AG08396 (cell line): Measurements from ENCODE around the gene LSM3.

Source experiments
- DNase-seq: peaks from one replicate; pipeline ENCODE4 v3.0.0; 2012; ENCODE audit warnings: low spot score, mixed read lengths

The LSM3 gene

GRCh38 chr3:14178247-14179113, at the start of gene LSM3, which contains the start of gene XPC:
TSS of gene LSM3 (plus strand) at chr3:14178817. CDS start at chr3:14178861, 44 bp downstream.
TSS of gene XPC (minus strand) at chr3:14178601. CDS start at chr3:14178568, 33 bp downstream.
- DNase-seq = peak; percentile 96

DNA sequence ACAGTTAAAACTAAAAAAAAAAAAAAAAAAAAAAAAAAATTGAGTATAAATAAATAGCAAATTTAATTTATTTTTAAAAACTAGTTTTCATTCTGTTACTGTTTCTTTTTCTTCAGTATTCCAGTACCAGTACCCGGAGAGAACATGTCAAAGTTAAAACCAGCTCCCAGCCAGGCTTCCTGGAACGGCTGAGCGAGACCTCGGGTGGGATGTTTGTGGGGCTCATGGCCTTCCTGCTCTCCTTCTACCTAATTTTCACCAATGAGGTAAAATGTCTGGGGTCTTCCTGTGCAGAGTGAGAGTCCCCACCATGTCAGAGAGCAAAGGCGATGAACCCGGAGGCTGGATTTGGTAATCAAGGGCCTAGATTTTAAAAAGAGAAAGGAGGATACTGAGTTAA, 49.3 kb upstream of the LSM3 start:
- DNase-seq = no peak

DNA sequence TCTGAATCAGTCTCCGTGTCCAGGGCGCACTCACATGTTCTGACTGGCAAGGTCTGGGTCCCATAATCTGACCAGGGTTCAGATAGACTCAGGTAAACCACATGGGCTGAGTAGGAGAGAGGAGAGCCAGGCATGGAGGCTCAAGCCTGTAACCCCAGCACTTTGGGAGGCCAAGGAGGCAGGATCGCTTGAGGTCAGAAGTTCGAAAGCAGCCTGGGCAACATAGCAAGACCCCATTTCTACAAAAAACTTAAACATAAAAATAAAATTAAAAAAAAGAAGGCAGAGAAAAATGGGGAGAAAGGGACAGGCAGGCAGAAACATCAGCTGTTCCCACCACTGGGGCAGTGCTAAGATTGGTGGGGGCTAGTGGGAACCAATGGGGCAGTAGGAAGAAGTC, 48.4 kb upstream of the LSM3 start:
- DNase-seq = no peak

- no peak for DNase-seq
Measured at GRCh38 chr3:14130707-14131106, 47.9 kb upstream of the LSM3 start.

- no peak for DNase-seq
Measured at GRCh38 chr3:14131134-14131533, 47.5 kb upstream of the LSM3 start.

DNA sequence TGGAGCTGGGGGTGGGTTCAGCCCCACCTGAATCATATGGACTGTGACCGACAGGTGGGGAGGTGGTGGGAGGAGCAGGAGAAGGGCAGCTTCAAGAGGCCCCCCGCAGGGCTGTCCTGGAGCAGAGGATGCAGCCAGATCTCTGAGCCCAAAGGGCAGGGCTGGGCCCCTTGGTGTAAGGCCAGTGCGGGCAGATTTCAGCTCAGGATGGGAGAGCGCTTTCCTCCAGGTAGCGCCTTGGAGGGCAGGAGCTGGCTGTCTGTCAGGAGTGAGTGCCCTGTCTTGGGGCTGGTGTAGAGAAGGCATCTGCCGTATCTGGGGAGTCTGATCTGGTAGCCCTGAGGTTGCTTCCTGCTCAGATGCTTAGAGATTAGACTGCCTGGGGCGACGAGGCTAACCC, 46.5 kb upstream of the LSM3 start:
- no peak for DNase-seq

- no peak for DNase-seq
Measured at GRCh38 chr3:14132689-14133088, 45.9 kb upstream of the LSM3 start.

DNA sequence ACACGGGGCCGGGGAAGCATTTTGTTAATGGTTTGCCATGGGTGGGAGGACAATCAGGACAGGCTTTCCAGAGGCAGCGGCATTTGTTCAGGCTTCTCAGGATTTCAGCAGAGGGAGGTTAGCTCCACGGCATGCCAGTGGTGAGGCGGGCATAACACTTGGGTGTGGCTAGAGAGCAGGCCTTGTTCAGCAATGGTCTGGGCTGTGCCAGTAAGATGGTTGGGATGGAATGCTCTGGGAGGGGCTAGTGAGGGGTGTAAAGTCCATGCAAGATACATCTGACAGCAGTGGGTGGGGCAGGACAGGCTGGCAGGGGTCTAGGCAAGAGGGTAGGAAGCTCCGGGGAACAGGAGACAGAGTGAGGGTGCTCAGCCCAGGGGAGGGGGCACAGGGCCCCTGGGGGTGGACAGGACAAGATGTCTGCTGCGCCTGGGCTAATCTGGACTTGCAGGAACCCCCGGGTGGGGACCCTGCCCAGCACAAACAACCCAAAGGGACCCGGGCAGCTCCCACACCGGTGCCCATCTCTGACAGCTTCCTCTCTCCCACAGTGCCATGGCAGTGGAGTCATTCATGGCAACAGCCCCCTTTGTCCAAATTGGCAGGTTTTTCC, 45.3 kb upstream of the LSM3 start:
- DNase-seq = no peak

DNA sequence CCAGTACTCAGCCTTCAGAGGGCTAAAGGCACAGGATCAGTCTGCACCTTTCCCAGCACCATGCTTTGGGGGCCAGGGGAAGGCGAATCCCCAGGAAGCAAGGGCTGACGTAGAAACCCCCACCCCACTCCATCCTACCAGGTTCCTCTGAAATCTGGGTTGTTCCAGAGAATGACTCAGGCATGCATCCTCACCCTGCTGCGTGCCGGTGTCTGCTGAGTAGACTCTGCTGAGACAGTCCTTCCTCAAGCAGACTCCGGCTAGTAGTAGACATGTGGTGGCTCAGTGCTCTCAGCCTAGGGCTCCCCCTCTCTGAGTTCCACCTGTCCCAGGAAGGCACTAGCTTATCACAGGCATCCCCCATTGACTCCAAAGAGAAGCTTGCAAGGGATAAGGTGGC, 44.7 kb upstream of the LSM3 start:
- no peak for DNase-seq

DNA sequence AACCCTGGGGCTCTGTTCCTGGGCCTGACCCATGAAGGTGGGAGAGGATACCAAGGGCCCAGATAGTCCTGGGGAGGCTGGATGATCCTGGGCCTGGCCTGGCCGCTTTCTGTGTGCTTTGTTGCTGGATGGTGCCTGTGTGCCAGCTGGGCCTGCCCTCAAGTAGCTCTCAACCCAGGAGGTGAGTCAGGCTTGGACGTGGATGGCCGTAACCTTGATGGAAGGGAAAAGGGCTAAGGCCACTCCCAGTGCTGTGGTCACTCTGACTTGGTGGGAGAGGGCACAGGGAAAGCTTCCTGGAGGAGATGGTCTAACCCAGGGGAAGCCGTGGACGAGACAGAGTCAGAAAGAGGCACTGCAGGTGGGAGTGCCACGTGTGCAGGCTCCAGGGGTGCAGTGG, 44.3 kb upstream of the LSM3 start:
- DNase-seq = no peak

- no peak for DNase-seq
Measured at GRCh38 chr3:14135581-14135980, 43.0 kb upstream of the LSM3 start.

- no peak for DNase-seq
Measured at GRCh38 chr3:14137004-14137403, 41.6 kb upstream of the LSM3 start.

GRCh38 chr3:14137445-14137844, 41.2 kb upstream of the LSM3 start:
- DNase-seq = no peak

GRCh38 chr3:14138109-14138877, 40.3 kb upstream of the LSM3 start:
- no peak for DNase-seq

GRCh38 chr3:14138878-14139655, 39.5 kb upstream of the LSM3 start:
- no peak for DNase-seq

DNA sequence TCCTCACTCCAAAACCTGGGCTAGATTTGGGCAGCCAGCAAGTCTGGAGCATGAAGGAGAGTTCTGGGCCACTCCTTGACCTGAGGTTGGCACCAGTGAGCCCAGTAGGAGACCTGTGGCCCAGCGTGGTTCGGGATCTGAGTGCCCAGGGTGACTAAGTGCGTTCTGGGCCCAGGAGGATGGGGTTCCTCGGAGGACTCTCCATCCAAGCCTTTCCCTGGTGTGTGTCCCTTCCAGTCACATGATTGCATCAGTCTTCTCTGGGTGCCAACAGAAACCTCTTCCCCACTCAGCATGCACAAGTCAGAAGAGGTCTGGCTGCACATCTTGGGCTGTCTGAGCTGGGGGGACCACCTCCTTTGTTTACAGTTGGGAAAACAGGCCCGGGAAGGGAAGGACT, 38.8 kb upstream of the LSM3 start:
- DNase-seq = no peak

DNA sequence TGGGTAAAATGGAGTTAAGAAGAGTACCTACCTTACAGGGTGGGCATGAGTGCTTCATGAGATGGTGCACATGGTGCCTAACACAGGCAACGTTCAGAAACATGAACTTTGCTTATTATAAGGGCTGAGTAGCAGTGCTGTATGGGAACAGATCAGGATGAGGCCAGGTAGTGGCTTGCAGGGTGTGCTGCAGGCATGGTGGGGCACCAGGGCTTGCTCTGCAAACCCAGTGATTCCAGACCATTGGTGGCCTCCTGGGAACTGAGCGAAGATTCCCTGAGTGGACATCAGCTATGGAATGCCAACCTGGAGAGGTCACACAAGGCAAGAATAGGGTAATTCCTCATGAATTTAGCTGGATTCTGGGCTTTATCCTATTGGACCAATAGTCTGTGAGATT, 37.9 kb upstream of the LSM3 start:
- DNase-seq = no peak

DNA sequence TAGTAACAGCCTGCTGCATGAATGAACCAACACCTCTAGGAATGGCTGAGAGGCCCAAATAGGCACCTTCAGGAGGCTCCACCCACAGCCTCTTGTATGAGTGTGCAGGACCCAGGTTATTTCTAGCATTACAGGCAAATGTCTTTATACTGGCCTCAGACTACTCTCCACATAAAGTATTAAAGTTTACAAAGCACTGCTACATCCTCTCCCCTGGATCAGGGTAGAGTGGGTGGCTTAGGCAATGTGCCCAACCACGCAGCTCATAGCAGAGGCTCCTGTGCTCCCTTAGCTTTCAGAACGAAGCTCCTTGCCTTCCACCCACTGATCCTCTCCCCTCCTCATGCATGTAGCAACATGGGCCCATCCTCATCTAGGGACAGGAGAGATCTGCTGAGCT, 37.5 kb upstream of the LSM3 start:
- no peak for DNase-seq

GRCh38 chr3:14141602-14142341, 36.8 kb upstream of the LSM3 start:
- DNase-seq = no peak

DNA sequence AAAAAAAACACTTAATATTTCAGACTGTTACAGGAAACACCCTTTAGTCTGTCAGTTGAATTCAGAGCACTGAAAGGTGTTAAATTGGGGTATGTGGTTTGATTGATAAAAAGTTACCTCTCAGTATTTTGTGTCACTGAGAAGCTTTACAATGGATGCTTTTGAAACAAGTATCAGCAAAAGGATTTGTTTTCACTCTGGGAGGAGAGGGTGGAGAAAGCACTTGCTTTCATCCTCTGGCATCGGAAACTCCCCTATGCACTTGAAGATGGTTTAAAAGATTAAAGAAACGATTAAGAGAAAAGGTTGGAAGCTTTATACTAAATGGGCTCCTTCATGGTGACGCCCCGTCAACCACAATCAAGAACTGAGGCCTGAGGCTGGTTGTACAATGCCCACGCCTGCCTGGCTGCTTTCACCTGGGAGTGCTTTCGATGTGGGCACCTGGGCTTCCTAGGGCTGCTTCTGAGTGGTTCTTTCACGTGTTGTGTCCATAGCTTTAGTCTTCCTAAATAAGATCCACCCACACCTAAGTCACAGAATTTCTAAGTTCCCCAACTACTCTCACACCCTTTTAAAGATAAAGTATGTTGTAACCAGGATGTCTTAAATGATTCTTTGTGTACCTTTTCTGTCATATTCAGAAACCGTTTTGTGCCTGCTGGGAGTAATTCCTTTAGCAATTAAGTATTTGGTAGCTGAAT, 35.9 kb upstream of the LSM3 start:
- no peak for DNase-seq
